CD4-positive, alpha-beta T cell treated with Interleukin-2 at 100 ng/mL for 4 hours (primary cell): Measurements from ENCODE around the gene FMO5.
A peak's percentile ranks its signal among the peaks of the same experiment; 100 is the strongest.
"Not testable (repeated sequence)": the region's sequence is repeated elsewhere in the genome, so short reads cannot be mapped to it uniquely, and the experiment has no call there.

ENCODE experiments used
- DNase-seq: peaks from one replicate; pipeline ENCODE4 v3.0.0-alpha.2; 2020; ENCODE audit warnings: low spot score

FMO5 gene

GRCh38 chr1:147207192-147207591 lies 17.9 kb downstream of the FMO5 start:
- no peak for DNase-seq

GRCh38 chr1:147204080-147204479 lies 21.1 kb downstream of the FMO5 start:
- no peak for DNase-seq

GRCh38 chr1:147202576-147202975 lies 22.6 kb downstream of the FMO5 start:
- no peak for DNase-seq

- DNase-seq = no peak
These were observed 23.4 kb downstream of the FMO5 start for GRCh38 chr1:147201786-147202185.

GRCh38 chr1:147201276-147201675 lies 23.9 kb downstream of the FMO5 start:
- no peak for DNase-seq

- DNase-seq = not testable (repeated sequence)
These were observed 27.8 kb downstream of the FMO5 start for GRCh38 chr1:147197324-147197723.

GRCh38 chr1:147189514-147189913 lies 35.6 kb downstream of the FMO5 start:
- DNase-seq = no peak

GRCh38 chr1:147185432-147185831 lies 39.7 kb downstream of the FMO5 start:
- DNase-seq = no peak

- no peak for DNase-seq
These were observed 47.3 kb downstream of the FMO5 start for GRCh38 chr1:147177611-147178380.

GRCh38 chr1:147172168-147173016 lies 52.7 kb downstream of the FMO5 start, which contains the start of gene PRKAB2:
Gene PRKAB2 (minus strand): TSS chr1:147172470. CDS start chr1:147172144, 326 bp downstream.
- DNase-seq = peak; percentile 96

- no peak for DNase-seq
These were observed 53.6 kb downstream of the FMO5 start for GRCh38 chr1:147171399-147172167.

- no peak for DNase-seq
These were observed 55.1 kb downstream of the FMO5 start for GRCh38 chr1:147169840-147170674.

- no peak for DNase-seq
These were observed 56.0 kb downstream of the FMO5 start for GRCh38 chr1:147169171-147169570.

GRCh38 chr1:147168626-147169058 lies 56.5 kb downstream of the FMO5 start:
- DNase-seq = no peak

GRCh38 chr1:147167365-147167764 lies 57.8 kb downstream of the FMO5 start:
- DNase-seq = no peak

- no peak for DNase-seq
These were observed 62.1 kb downstream of the FMO5 start for GRCh38 chr1:147163019-147163418.

- DNase-seq = no peak
These were observed 63.0 kb downstream of the FMO5 start for GRCh38 chr1:147162093-147162492.

- not testable (repeated sequence) for DNase-seq
These were observed 68.0 kb downstream of the FMO5 start for GRCh38 chr1:147157116-147157515.

GRCh38 chr1:147156642-147157041 lies 68.5 kb downstream of the FMO5 start:
- no peak for DNase-seq

GRCh38 chr1:147152772-147153171 lies 72.4 kb downstream of the FMO5 start:
- DNase-seq = no peak

GRCh38 chr1:147151244-147151643 lies 73.9 kb downstream of the FMO5 start:
- no peak for DNase-seq
